Measurements from ENCODE around the gene ITIH1. TPM values are rescaled to one million over a fixed set of nuclear protein-coding genes. Genes with fewer than 3 reads are reported as not detected.

The ITIH1 gene
- total and polyA plus RNA-seq, 2 experiments from 2014 or later, result not detected

DNA sequence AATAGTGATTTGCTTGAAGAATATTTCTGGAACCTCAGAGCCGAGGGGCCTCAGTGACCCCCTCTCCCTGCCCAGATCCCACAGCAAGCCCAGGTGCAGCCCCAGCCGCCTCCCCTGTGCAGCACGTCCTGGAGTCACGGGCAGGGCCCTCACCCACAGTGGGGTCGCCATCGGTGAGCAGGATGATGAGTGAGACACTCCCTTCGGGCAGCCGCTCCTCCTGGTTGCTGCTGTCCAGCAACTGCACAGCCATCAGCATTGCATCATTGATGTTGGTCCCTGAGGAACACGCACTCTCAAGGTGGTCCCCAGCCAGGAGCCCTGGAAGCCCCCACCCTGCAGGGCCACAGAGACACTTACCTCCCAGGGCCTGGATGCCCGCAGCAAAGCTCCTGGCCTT lies 46.6 kb downstream of the ITIH1 start (continued):
- TF ChIP-seq, protein P1, sequence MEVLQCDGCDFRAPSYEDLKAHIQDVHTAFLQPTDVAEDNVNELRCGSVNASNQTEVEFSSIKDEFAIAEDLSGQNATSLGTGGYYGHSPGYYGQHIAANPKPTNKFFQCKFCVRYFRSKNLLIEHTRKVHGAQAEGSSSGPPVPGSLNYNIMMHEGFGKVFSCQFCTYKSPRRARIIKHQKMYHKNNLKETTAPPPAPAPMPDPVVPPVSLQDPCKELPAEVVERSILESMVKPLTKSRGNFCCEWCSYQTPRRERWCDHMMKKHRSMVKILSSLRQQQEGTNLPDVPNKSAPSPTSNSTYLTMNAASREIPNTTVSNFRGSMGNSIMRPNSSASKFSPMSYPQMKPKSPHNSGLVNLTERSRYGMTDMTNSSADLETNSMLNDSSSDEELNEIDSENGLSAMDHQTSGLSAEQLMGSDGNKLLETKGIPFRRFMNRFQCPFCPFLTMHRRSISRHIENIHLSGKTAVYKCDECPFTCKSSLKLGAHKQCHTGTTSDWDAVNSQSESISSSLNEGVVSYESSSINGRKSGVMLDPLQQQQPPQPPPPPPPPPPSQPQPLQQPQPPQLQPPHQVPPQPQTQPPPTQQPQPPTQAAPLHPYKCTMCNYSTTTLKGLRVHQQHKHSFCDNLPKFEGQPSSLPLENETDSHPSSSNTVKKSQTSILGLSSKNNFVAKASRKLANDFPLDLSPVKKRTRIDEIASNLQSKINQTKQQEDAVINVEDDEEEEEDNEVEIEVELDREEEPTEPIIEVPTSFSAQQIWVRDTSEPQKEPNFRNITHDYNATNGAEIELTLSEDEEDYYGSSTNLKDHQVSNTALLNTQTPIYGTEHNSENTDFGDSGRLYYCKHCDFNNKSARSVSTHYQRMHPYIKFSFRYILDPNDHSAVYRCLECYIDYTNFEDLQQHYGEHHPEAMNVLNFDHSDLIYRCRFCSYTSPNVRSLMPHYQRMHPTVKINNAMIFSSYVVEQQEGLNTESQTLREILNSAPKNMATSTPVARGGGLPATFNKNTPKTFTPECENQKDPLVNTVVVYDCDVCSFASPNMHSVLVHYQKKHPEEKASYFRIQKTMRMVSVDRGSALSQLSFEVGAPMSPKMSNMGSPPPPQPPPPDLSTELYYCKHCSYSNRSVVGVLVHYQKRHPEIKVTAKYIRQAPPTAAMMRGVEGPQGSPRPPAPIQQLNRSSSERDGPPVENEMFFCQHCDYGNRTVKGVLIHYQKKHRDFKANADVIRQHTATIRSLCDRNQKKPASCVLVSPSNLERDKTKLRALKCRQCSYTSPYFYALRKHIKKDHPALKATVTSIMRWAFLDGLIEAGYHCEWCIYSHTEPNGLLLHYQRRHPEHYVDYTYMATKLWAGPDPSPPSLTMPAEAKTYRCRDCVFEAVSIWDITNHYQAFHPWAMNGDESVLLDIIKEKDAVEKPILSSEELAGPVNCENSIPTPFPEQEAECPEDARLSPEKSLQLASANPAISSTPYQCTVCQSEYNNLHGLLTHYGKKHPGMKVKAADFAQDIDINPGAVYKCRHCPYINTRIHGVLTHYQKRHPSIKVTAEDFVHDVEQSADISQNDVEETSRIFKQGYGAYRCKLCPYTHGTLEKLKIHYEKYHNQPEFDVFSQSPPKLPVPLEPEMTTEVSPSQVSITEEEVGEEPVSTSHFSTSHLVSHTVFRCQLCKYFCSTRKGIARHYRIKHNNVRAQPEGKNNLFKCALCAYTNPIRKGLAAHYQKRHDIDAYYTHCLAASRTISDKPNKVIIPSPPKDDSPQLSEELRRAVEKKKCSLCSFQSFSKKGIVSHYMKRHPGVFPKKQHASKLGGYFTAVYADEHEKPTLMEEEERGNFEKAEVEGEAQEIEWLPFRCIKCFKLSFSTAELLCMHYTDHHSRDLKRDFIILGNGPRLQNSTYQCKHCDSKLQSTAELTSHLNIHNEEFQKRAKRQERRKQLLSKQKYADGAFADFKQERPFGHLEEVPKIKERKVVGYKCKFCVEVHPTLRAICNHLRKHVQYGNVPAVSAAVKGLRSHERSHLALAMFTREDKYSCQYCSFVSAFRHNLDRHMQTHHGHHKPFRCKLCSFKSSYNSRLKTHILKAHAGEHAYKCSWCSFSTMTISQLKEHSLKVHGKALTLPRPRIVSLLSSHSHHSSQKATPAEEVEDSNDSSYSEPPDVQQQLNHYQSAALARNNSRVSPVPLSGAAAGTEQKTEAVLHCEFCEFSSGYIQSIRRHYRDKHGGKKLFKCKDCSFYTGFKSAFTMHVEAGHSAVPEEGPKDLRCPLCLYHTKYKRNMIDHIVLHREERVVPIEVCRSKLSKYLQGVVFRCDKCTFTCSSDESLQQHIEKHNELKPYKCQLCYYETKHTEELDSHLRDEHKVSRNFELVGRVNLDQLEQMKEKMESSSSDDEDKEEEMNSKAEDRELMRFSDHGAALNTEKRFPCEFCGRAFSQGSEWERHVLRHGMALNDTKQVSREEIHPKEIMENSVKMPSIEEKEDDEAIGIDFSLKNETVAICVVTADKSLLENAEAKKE (CRISPR knock-in tag; IDR thresholded peaks at IDR 0.05), result no peak
- TF ChIP-seq NANOG (IDR thresholded peaks at IDR 0.05; ENCODE audit: borderline replicate concordance) (no peak), STAT1 (IDR thresholded peaks at IDR 0.05; ENCODE audit: unreplicated experiment) (no peak), POLR2AphosphoS5 (IDR thresholded peaks at IDR 0.05; ENCODE audit: low read depth) (no peak), ZNF331 (CRISPR knock-in tag; IDR thresholded peaks at IDR 0.05; ENCODE audit: low read depth) (no peak), ZNF114 (CRISPR knock-in tag; IDR thresholded peaks at IDR 0.05) (no peak), CREB1 (CRISPR knock-in tag; IDR thresholded peaks at IDR 0.05; ENCODE audit: low read depth) (no peak)
- TF ChIP-seq, protein P2, sequence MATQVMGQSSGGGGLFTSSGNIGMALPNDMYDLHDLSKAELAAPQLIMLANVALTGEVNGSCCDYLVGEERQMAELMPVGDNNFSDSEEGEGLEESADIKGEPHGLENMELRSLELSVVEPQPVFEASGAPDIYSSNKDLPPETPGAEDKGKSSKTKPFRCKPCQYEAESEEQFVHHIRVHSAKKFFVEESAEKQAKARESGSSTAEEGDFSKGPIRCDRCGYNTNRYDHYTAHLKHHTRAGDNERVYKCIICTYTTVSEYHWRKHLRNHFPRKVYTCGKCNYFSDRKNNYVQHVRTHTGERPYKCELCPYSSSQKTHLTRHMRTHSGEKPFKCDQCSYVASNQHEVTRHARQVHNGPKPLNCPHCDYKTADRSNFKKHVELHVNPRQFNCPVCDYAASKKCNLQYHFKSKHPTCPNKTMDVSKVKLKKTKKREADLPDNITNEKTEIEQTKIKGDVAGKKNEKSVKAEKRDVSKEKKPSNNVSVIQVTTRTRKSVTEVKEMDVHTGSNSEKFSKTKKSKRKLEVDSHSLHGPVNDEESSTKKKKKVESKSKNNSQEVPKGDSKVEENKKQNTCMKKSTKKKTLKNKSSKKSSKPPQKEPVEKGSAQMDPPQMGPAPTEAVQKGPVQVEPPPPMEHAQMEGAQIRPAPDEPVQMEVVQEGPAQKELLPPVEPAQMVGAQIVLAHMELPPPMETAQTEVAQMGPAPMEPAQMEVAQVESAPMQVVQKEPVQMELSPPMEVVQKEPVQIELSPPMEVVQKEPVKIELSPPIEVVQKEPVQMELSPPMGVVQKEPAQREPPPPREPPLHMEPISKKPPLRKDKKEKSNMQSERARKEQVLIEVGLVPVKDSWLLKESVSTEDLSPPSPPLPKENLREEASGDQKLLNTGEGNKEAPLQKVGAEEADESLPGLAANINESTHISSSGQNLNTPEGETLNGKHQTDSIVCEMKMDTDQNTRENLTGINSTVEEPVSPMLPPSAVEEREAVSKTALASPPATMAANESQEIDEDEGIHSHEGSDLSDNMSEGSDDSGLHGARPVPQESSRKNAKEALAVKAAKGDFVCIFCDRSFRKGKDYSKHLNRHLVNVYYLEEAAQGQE (IDR thresholded peaks at IDR 0.05; ENCODE audit: unreplicated experiment), result no peak
